Spinal cord (tissue), 10 donors: ENCODE data around the gene PPP2R2B. TPM values are rescaled to one million over a fixed set of nuclear protein-coding genes. Genes with fewer than 3 reads are reported as not detected.

Experiments
- DNase-seq, 6 donors: peaks; one replicate each; pipeline versions ENCODE4 v3.0.0 to v3.0.0-alpha.2; 2013 to 2015; ENCODE audit warnings: low spot score in 6 of 6, low read depth in 4 of 6
- H3K27ac ChIP-seq: one replicate; pipeline ENCODE4 v1.5.1; 2013; ENCODE audit warnings: low read depth, low read length, control low read depth
- H3K27me3 ChIP-seq: one replicate; pipeline ENCODE4 v1.6.1; 2013; ENCODE audit warnings: low read length; ENCODE audit not compliant: control insufficient read depth, insufficient read depth
- H3K36me3 ChIP-seq: one replicate; pipeline ENCODE4 v1.6.1; 2013; ENCODE audit warnings: low read length; ENCODE audit not compliant: control insufficient read depth, insufficient read depth
- H3K4me1 ChIP-seq: one replicate; pipeline ENCODE4 v1.6.1; 2013; ENCODE audit warnings: low read length; ENCODE audit not compliant: control insufficient read depth, insufficient read depth
- H3K4me3 ChIP-seq: one replicate; pipeline ENCODE4 v1.5.1; 2013; ENCODE audit warnings: low read depth, low read length, control low read depth
- H3K9me3 ChIP-seq: one replicate; pipeline ENCODE4 v1.6.1; 2013; ENCODE audit warnings: low read length; ENCODE audit not compliant: control insufficient read depth, insufficient read depth
- WGBS: methylation state at CpG from one replicate; pipeline ENCODE4 v1.1.5; 2013; ENCODE audit warnings: missing lambda C conversion rate; ENCODE audit not compliant: insufficient coverage; 5-methylcytosine and 5-hydroxymethylcytosine counted together
- long read RNA-seq, 4 donors: transcript quantifications; one replicate each; lab custom pipeline, GENCODE V29; 2026
- polyA plus RNA-seq, 2 donors: library from polyadenylated mRNA; unstranded; fragments of 120-200 nt; gene quantifications; one replicate each; pipeline ENCODE4 v1.2.1, GENCODE V29; 2013; ENCODE audit not compliant: insufficient read length in 2 of 2
- total RNA-seq, 2 donors: library from RNA; depleted of rRNA in 1 of 2; stranded (reverse); fragments of 120-200 nt in 1 of 2; fragments of >200 nt in 1 of 2; gene quantifications; one replicate each; pipeline versions ENCODE4 v1.2.3 to v1.2.4, GENCODE V29; 2013 to 2014
- donor health status: healthy.

Gene PPP2R2B
- total RNA-seq (100 to 1,000 TPM in 1 of 2 donors, 10 to 100 TPM in 1; 62.0 to 135 TPM), polyA plus RNA-seq (100 to 1,000 TPM; 166 to 211 TPM)
- long read RNA-seq, donor 1, full-length matches to known transcripts = 49 of 74 reads
- long read RNA-seq, donor 1, partial matches to known transcripts = 25 of 74 reads
- long read RNA-seq, donor 1, other reads (novel, unspliced or antisense) = 0 of 74 reads
- long read RNA-seq, donor 2, full-length matches to known transcripts = 10 of 21 reads
- long read RNA-seq, donor 2, partial matches to known transcripts = 11 of 21 reads
- long read RNA-seq, donor 2, other reads (novel, unspliced or antisense) = 0 of 21 reads
- long read RNA-seq, donor 3, full-length matches to known transcripts = 22 of 53 reads
- long read RNA-seq, donor 3, partial matches to known transcripts = 31 of 53 reads
- long read RNA-seq, donor 3, other reads (novel, unspliced or antisense) = 0 of 53 reads
- long read RNA-seq, donor 4 = 0 reads

DNA sequence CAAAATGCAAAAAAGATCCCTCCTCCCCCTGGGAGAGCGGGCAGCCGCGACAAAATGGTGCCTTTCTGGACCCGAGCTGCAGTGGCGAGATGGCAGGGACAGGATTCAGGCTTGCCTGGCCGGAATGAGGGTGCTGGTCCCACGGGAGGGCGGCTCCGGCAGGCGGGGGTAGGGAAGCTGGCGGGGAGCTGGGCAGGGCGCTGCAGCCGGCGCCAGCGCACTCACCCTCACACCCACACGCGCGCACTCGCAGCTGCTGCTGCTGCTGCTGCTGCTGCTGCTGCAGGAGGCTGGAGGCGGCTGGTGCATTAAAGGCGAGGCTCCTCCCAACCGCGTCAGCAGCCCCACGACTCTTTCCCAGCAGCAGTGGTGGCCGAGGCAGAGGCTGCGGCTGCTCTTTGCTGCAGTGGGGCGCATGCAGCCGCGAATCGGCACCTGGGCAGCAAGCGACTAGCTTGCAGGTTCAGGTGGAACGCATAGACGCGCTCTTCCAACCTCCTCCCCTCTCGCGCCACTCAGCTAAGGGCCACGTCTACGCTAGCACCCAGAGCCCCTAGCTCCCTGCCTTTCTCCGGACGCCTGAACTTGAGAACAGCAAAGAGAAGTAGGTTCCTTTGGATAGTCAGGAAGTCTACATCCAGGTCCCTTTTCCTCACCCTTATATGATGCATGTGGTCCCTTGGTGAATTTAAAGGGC is at the start of gene PPP2R2B:
PPP2R2B (minus strand) TSS at position 282 of the 697 bp plus-strand sequence.
- Histone ChIP-seq H3K9me3 (no peaks in the 10 kb centered on the region), H3K27ac (peak within 1 kb of the TSS; percentile 83), H3K27me3 (no peaks in the 10 kb centered on the region), H3K4me3 (peak within 1 kb of the TSS; percentile 71), H3K4me1 (peaks cover 12% of the 10 kb centered on the region), H3K36me3 (no peaks in the 10 kb centered on the region)
- under 1% methylated on average over 34 of the region's 40 CpGs for WGBS
- DNase-seq = peak; percentile 46 to 96 (median 71)

DNA sequence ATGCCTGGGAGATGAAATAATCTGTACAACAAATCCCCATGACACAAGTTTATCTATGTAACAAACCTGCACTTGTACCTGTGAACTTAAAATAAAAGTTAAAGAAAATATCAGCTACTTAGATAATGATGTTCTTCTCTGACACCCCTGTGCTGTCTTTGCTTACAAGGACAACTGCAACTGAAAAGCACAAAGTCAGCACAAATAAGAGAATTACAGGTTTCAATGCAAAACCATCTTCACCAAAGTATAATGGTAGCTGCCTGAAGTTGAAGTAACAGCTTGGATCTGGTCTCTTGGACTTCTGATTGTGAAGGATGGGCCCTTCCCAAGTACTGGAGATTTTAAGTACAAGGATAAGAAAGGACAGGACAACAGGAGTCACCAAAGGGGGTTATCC is 45.6 kb upstream of the PPP2R2B start:
- Histone ChIP-seq H3K27me3 (no peaks in the 10 kb centered on the region), H3K4me3 (no peak overlapping the region)
- DNase-seq = no peak

GRCh38 chr5:146921225-146921624 is 42.7 kb upstream of the PPP2R2B start:
- Histone ChIP-seq H3K27me3 (no peaks in the 10 kb centered on the region), H3K27ac (no peak overlapping the region), H3K9me3 (no peaks in the 10 kb centered on the region), H3K36me3 (no peaks in the 10 kb centered on the region), H3K4me1 (peaks cover 6% of the 10 kb centered on the region), H3K4me3 (no peak overlapping the region)
- 100% methylated on average over 1 of the region's 4 CpGs for WGBS
- no peak for DNase-seq

More for the DNA sequence above, 45.6 kb upstream of the PPP2R2B start:
- Histone ChIP-seq H3K36me3 (no peaks in the 10 kb centered on the region), H3K9me3 (no peaks in the 10 kb centered on the region), H3K4me1 (peaks cover 6% of the 10 kb centered on the region), H3K27ac (no peak overlapping the region)

DNA sequence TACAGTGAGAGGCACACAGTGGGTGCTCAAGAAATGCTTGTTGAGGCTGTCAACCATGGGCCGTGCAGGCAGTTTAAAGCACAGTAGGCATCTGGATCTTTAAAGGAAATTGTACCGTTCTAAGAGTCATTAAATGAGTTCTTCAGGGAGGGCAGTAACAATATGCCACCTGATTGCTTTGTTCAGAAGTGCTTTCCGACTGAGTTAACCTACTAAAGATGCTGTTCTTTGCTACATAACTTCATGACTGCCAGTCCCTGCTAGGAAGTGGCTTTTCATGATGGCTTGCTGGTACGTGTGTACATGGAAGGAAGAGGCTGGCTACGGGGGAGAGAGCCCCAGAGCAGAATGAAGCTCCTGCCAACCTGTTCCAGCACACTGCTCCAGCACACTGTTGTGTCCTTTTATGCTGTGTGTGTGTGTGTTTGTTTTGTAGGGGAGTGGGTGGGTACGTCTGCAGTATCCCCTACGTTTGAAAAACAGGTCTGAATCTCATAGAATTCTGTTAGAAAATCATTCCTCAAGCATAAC is 41.9 kb upstream of the PPP2R2B start:
- H3K9me3 ChIP-seq = no peaks in the 10 kb centered on the region
- WGBS = 37% methylated on average over 4 of the region's 7 CpGs
- DNase-seq = peak in 1 of 6 donors; percentile 81
- H3K4me1 ChIP-seq = peaks cover 6% of the 10 kb centered on the region
- H3K27me3 ChIP-seq = no peaks in the 10 kb centered on the region
- H3K36me3 ChIP-seq = no peaks in the 10 kb centered on the region
- H3K27ac ChIP-seq = no peak overlapping the region
- no peak overlapping the region for H3K4me3 ChIP-seq

DNA sequence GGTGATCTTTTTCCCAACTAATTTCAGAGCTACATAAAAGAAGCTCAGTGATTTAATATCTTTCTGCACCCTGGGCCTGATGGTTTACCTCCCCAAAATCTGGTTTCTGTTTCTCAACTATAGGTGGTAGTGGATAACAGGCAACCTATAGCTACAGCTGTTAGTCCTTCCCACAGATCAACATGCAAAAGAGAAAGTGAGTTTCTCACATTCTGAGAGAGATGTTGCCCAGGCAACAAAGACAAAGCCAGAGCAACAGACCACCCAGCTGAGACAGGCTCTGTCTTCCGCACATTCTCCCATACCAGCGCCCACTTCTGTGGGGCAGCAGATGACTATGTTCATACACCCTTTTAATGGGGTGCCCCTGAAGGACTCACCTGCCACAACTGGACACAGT is 40.7 kb upstream of the PPP2R2B start:
- Histone ChIP-seq H3K4me3 (no peak overlapping the region), H3K27ac (no peak overlapping the region), H3K4me1 (peaks cover 6% of the 10 kb centered on the region), H3K36me3 (no peaks in the 10 kb centered on the region), H3K9me3 (no peaks in the 10 kb centered on the region), H3K27me3 (no peaks in the 10 kb centered on the region)
- DNase-seq = peak in 4 of 6 donors; percentile 31 to 84 (median 54)
- WGBS = no CpG with 5 or more reads among the region's 2 CpGs

DNA sequence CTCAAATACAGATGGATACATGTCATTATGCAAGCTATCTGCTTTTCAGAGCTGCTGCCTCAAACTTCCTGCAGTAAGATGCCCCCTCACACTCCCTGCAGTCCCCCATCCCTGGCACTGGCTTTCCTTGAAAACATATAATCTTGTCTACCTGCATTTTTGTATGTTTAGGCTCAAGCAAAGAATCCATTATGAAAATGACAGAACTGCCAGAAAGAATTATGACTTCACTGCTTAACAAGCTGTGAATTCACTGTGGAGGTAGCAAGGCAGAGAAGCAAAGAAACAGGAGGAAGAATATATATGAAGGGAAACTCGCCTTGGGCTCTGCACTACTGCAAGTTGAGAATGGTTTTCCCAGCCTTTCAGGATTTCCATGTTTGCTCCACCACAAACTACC is 39.4 kb upstream of the PPP2R2B start:
- Histone ChIP-seq H3K4me1 (peaks cover 6% of the 10 kb centered on the region), H3K27ac (no peak overlapping the region), H3K36me3 (no peaks in the 10 kb centered on the region), H3K4me3 (no peak overlapping the region), H3K27me3 (no peaks in the 10 kb centered on the region), H3K9me3 (no peaks in the 10 kb centered on the region)
- no CpG with 5 or more reads among the region's 1 CpG for WGBS
- DNase-seq = peak in 2 of 6 donors; percentile 11 to 42

DNA sequence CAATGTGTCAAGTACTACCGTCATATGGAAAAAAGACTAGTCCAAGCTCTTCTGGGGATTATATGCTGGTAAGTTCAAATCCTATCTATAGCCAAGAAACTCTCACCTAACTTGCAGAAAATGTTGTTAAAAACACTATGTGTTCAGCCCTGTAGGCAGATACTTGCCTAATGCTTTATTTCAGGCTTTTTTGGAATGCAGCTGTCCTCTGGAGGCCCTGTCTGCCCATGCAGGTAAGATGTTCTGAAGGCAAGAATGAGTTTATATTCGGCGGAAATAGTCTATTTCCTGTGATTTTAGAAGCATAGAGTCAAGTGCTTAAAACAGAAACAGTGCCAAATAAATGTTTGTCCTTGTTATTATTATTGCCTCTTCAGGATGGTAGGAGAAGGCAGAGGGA is 34.3 kb upstream of the PPP2R2B start:
- Histone ChIP-seq H3K9me3 (no peaks in the 10 kb centered on the region), H3K36me3 (no peaks in the 10 kb centered on the region), H3K27me3 (no peaks in the 10 kb centered on the region), H3K27ac (no peak overlapping the region), H3K4me1 (no peaks in the 10 kb centered on the region), H3K4me3 (no peak overlapping the region)
- WGBS = 92% methylated on average over 2 of the region's 3 CpGs
- no peak for DNase-seq

DNA sequence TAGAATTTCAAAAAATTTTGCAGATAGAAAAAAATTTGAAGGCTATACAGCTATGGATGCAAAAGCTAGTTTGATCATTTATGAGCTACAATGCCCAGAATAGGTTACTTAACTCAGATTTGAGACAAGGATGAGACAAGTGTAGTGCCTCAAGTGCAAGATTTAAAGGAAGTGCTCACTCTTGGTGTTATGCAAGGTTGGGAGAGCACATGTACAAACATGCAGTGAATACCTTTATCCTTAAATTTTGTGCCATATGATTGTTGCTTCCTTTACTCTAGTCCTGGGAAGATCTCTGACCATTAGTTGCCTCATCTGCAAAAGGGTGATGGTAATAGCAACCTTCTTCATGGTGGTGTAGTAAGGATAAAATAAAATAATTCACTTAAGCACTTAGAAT is 31.7 kb upstream of the PPP2R2B start:
- no peak overlapping the region for H3K4me3 ChIP-seq
- H3K27me3 ChIP-seq = no peaks in the 10 kb centered on the region
- no peaks in the 10 kb centered on the region for H3K9me3 ChIP-seq
- H3K27ac ChIP-seq = no peak overlapping the region
- no peaks in the 10 kb centered on the region for H3K36me3 ChIP-seq
- no peak for DNase-seq
- H3K4me1 ChIP-seq = no peaks in the 10 kb centered on the region

- Histone ChIP-seq H3K27ac (no peak overlapping the region), H3K36me3 (no peaks in the 10 kb centered on the region), H3K27me3 (no peaks in the 10 kb centered on the region), H3K4me3 (no peak overlapping the region), H3K4me1 (no peaks in the 10 kb centered on the region), H3K9me3 (no peaks in the 10 kb centered on the region)
- WGBS = 20% methylated on average over 1 of the region's 1 CpG
- DNase-seq = no peak
These were observed 30.9 kb upstream of the PPP2R2B start for GRCh38 chr5:146909255-146910068.
